Epithelial cell of proximal tubule (primary cell): ENCODE measurements around the gene SNX24. TPM values are rescaled to one million over a fixed set of nuclear protein-coding genes. Genes with fewer than 3 reads are reported as not detected.

Experiments
- DNase-seq: peaks from one replicate; pipeline ENCODE4 v3.0.0-alpha.2; 2011; ENCODE audit warnings: low read depth
- H3K4me3 ChIP-seq: 2 replicates; pipeline ENCODE4 v1.5.1; 2011; ENCODE audit warnings: low read depth, mild to moderate bottlenecking, low read length
- total RNA-seq: library from RNA; depleted of rRNA; stranded (reverse); fragments of >200 nt; gene quantifications from 2 replicates; pipeline ENCODE4 v1.2.3, GENCODE V29; 2015
- TF ChIP-seq, protein P1 (sequence below): conservative IDR thresholded peaks from 2 replicates; pipeline ENCODE4 v1.5.1; 2012; ENCODE audit warnings: low read depth, mild to moderate bottlenecking, low read length

SNX24 gene
- total RNA-seq, 1 donor from 2014 or later: 30.7 TPM

DNA sequence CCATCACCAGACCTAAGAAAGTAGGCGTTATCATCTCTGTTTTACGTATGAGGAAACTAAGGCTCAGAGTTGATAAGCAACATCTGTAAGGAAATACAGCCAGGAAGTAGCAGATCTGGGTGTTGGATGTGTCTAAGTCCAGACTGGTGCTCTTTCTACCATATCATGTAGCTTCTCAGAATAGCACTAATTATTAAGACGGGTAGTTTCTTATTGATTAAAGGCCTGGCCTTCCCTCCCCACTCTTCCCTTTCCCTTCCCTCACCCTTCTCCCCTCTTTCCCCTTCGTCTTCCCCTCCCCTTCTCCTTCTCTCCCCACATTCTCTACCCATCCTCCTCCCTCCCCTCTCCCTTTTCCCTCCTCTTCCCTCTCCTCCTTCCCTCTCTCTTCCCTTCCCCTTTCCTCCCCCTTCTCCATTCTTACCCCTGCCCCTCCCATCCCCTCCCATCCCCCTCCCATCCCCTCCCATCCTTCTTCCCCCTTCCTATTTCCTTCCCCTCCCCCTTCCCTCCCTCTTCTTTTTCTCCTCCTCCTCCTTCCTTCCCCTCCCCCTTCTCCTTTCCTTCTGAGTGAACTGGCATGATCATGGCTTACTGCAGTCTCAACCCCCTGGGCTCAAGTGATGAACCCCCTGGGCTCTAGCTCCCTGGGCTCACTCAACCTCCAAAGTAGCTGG, 79.4 kb downstream of the SNX24 start:
- DNase-seq: no peak
- no peak overlapping the region for H3K4me3 ChIP-seq
- TF ChIP-seq, protein P1, sequence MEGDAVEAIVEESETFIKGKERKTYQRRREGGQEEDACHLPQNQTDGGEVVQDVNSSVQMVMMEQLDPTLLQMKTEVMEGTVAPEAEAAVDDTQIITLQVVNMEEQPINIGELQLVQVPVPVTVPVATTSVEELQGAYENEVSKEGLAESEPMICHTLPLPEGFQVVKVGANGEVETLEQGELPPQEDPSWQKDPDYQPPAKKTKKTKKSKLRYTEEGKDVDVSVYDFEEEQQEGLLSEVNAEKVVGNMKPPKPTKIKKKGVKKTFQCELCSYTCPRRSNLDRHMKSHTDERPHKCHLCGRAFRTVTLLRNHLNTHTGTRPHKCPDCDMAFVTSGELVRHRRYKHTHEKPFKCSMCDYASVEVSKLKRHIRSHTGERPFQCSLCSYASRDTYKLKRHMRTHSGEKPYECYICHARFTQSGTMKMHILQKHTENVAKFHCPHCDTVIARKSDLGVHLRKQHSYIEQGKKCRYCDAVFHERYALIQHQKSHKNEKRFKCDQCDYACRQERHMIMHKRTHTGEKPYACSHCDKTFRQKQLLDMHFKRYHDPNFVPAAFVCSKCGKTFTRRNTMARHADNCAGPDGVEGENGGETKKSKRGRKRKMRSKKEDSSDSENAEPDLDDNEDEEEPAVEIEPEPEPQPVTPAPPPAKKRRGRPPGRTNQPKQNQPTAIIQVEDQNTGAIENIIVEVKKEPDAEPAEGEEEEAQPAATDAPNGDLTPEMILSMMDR: no peak

DNA sequence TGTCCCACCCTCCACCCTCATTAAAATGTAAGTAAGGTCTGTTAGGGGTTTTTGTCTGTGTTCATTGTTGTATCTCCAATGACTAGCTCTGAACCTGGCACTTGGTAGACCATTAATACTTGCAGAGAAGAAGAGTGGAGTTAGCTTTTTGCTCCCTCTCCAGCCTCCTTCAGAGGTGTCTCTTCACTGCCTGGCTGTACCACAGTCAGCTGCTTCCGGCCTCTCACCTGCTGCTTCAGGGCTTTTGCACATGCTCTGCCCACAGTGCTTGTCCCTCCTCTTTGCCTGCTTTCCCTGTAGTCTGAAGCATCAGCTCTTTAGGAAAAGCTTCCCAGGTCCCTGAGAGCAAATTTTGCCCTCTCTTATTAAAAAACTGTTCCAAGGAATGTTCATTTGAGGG, 83.6 kb downstream of the SNX24 start:
- DNase-seq: no peak
- TF ChIP-seq, protein P1: no peak

DNA sequence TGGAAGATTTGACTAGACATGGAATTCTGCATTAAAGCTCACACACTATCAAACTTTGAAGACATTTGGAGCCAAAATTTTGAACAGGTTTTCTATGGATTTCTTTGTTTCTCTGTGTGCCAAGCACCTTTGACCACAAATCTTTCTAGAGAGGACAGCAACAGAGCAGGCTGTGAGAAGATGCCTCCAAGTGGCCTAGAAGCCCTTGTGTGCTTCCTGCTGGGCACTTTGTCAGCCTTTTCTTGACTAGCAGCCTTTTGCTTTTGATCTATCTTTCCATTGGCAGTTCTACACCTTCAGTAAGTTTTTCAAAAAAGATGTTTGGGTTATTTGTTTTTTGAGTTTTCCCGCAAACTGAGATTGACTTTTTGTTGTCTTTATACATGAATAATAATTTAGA, 84.6 kb downstream of the SNX24 start:
- H3K4me3 ChIP-seq: no peak overlapping the region
- DNase-seq: no peak

More for the DNA sequence above, 83.6 kb downstream of the SNX24 start:
- no peak overlapping the region for H3K4me3 ChIP-seq

DNA sequence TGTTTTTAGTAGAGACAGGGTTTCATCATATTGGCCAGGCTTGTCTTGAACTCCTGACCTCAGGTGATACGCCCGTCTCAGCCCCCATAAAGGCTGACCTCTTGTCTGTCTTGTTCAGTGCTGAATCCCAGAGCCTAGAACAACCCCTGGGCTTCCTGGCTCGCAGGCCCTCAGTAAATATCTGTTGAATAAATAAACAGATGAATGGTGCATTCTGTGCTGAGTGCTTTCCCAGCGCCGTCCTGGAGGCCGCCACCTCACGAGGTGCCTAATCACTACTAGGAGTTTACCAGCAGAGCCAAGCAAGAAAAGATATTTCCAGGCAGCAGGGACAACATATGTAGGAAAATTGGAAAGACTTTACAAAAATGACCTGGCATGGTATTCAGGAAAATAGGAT, 88.5 kb downstream of the SNX24 start:
- no peak overlapping the region for H3K4me3 ChIP-seq
- DNase-seq: no peak
- TF ChIP-seq, protein P1: no peak

More for the DNA sequence above, 84.6 kb downstream of the SNX24 start:
- TF ChIP-seq, protein P1: no peak

DNA sequence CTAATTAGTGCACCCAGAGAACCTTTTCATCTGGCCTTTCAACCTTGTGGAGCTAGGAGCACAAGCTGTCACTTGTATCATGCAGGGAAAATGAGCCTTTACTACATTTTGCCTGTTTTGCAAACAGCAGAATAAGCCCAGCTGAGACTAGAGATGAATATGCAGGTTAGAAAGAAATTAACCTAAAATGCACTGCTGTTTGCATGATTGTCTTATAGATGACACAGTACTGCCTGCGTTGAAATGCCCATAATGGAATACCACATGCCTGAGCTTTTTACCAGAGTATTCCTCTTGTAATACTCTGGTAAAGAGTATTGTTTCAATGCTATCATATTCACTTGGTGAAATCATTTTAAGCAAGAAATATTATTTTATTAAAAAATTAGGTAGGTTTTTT, 90.7 kb downstream of the SNX24 start:
- DNase-seq: no peak
- H3K4me3 ChIP-seq: no peak overlapping the region
- TF ChIP-seq, protein P1: no peak

DNA sequence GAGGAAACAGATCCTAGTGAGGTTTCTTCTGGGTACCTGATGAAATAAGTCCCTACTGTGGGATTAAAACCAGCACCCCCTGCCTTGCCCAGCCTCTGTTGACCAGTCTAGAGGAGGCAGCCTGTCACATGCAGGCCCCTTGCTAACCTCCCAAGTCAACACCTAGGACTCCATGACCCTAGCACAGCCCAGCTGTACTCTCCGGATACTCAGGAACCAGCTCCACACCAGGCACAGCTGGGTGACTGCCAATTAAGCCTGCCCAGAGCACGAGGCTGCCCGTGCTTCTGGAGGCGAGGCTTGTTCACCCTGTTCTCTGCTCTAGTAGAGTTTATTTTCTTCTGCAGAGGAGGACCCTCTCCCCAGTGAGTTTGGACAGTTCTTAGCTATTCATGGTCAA, 92.5 kb downstream of the SNX24 start:
- H3K4me3 ChIP-seq: no peak overlapping the region
- TF ChIP-seq, protein P1: no peak
- peak; percentile 1 for DNase-seq

DNA sequence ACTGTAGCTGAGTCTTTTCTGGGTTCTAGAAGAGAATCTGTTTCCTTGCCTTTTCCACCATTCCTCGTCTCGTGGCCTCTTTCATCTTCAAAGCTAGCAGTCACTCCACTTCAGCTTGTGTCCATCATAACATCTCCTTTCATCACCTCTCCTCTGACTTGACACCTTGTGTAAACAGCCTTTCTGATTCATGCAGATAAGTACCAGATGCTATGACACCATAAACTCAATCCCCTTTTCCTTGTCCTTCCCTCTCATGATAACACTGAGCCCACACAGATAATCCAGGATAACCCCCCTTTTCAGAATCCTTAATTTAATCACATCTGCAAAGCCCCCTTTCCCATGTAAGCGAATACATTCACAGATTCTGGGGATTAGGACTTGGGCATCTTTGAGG, 95.5 kb downstream of the SNX24 start:
- H3K4me3 ChIP-seq: no peak overlapping the region
- TF ChIP-seq, protein P1: no peak
- DNase-seq: no peak
